KBM-7 (cell line): ENCODE results near the gene FRMD8.

Experiments used
- DNase-seq: peaks from one replicate; pipeline ENCODE4 v3.0.0-alpha.2; 2015
- in situ Hi-C: fragments of 300-500 bp; cut with MboI; formaldehyde crosslinking; loops from 2 replicates; pipeline ENCODE4 v1.14.3; 2020; ENCODE audit warnings: low sequenced_read_pairs, low pct_unique_long_range_greater_than_20kb, mixed read lengths

FRMD8 gene

GRCh38 chr11:65430406-65431217 is 44.2 kb downstream of the FRMD8 start:
- DNase-seq = no peak
- in situ Hi-C loops = no loop called here

DNA sequence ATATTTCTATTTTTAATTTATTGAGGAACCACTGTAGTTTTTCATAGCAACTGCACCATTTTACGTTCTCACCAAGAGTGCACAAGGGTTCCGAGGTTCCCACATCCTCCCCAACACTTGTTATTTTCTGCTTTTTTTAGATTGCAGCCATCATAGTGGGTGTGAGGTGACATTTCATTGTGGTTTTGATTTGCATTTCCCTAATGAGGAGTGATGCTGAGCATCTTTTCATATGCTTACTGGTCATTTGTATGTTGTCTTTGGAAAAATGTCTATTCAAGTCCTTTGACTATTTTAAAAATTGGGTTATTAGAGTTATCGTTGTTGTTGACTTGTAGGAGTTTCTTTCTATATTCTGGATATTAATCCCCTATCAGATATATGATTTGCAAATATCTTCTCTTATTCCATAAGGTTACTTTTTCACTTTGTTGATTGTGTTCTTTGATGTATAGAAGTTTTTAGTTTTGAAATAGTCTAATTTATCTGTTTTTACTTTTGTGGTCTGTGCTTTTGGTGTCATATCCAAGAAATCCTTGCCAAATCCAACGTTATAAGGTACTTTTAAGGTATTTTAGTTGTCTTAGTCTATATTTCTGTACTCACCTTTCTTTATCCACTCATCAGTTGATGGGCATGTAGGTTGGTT is 45.1 kb downstream of the FRMD8 start:
- in situ Hi-C loops = no loop called here

DNA sequence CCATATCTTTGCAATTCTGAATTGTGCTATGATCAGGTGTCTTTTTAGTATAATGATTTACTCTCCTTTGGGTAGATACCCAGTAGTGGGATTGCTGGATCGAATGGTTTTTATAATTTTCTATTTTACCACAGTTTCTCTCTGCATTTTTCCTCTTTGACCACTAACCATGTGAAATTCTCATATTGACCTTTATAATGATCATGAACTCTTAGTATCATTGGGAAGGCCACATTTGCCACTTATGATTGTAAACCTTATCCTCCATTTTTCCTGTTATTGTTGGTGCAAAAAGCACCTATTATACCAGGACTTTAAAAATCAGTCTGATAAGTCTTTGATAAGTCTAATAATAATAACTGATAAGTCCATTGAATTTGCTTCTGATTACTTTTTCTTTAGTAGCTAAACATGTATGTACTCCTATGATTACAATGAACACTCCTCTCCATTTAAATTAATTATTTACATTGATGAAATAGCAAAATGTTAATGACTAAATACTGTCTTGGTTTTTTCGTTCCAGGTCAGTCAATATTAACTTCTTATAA is 45.7 kb downstream of the FRMD8 start:
- in situ Hi-C loops = no loop called here
- peak; percentile 33 for DNase-seq

More for the DNA sequence above, 45.1 kb downstream of the FRMD8 start:
- DNase-seq = peak; percentile 53

- in situ Hi-C loops = no loop called here
- DNase-seq = peak; percentile 66
Observed at GRCh38 chr11:65432686-65433582, 46.5 kb downstream of the FRMD8 start.

GRCh38 chr11:65433657-65434056 is 47.2 kb downstream of the FRMD8 start:
- no peak for DNase-seq
- in situ Hi-C loops = no loop called here

- no peak for DNase-seq
- in situ Hi-C loops = no loop called here
Observed at GRCh38 chr11:65434057-65434666, 47.7 kb downstream of the FRMD8 start.

- no peak for DNase-seq
- in situ Hi-C loops = no loop called here
Observed at GRCh38 chr11:65434667-65435410, 48.4 kb downstream of the FRMD8 start.

DNA sequence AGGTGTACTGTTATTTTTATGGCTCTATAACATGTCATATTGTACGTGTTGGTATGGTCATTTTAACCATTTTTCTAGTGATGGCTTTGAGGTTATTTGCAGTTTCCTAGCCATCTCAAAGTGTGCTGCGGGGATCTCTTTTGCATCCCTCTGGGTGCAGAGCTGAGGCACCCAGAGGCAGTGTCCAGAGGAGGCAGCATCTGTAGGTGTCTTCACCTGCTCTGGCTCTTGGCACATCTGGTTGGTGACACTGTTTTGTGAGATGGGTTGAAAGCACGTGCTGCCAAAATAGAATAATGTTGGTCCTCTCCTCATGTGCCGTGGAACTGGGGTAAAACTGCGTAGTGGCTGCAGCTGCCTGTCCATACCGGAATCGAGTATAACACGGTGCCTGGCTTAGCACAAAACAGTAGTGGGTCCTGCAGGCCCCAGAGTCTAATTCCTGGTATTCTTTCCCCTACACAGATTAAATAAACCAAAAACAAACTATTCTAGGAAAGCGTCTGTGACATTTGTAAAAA is 49.0 kb downstream of the FRMD8 start:
- no peak for DNase-seq
- in situ Hi-C loops = no loop called here

DNA sequence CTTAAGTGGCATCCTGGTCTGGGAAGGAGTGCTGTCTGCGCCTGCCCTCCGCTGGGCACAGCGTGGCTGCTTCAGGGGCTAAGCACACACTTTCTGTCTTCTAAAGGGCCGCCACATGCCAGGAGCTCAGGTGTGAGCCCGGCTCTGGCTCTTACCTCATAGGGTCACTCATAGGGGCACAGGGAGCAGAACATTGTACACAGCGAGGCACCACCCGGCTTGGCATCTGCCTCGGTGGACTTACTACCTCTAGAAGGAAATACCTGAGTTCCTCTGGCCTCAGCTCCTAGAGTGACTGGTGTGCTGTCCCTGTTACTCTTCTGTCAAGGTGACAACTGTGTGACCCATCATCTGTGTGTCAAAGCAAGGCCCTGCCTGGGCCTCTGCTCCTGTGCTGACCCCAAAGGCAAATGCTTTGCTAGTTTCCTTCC is 49.6 kb downstream of the FRMD8 start:
- DNase-seq = peak; percentile 20

DNA sequence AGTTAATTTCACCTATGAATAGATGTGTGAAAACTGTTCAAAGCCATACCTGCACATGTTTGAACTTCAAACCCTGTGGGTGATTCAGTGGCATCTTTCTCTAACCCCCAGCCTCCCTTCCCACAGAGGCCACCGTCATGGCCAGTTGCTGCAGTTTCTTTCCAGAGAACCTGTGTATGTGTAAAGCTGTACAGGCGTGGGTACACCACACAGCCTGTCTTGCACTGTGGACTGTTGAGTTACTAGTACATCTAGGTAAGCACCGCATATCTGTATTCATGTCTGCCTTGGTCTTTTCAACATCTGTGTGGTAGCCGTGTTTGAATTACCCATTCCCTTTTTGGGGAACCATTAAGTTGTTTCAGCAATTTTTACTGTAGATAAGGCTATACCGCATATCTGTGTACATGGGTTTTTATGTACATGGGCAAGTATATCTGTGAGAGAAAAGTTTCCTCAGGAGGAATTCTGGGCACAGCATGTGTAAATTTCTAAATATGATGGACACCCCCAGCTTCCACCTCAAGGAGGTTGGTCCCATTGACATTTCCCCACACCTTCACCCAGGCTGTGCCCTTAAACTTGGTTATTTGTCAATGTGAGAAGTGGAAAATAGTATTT is 50.1 kb downstream of the FRMD8 start:
- in situ Hi-C loops = no loop called here
- peak; percentile 42 for DNase-seq

More for the DNA sequence above, 49.6 kb downstream of the FRMD8 start:
- in situ Hi-C loops = no loop called here

DNA sequence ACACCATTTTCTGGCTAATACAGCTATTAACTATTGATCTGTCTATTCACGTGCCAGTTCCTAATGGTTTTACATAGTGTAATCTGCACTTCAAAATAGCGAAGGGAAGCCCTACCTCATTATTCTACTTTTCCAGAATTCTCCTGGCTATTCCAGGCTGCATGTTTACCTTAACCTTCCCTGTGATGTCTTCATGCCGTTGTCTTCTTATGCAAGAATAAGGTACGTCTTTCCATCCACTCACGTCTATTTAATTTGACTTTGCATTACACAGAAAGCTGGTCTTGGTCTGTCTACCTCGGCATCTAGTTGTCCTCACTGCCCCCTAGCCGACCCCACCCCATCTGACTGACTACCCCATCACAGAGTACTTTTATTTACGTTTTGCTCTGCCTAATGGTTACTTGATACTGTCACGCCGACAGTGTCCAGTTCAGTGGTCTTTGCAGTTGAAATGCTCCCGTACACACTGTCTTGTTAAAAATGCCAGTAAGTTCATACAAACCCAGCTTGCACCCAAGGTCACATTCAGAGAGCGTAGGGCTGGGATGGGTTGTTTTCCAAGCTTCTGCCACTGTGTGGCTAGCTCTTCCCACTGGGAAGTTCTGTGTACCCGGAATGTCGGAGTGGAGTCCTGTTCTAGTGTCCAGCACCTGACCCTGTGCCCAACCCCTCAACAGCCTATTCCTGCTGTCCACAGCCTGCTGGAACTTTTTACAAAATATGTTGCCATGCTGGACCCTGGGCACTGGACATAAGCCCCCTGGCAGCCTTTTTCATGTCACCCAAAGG is 51.2 kb downstream of the FRMD8 start:
- DNase-seq = peak; percentile 25
- in situ Hi-C loops = no loop called here

DNA sequence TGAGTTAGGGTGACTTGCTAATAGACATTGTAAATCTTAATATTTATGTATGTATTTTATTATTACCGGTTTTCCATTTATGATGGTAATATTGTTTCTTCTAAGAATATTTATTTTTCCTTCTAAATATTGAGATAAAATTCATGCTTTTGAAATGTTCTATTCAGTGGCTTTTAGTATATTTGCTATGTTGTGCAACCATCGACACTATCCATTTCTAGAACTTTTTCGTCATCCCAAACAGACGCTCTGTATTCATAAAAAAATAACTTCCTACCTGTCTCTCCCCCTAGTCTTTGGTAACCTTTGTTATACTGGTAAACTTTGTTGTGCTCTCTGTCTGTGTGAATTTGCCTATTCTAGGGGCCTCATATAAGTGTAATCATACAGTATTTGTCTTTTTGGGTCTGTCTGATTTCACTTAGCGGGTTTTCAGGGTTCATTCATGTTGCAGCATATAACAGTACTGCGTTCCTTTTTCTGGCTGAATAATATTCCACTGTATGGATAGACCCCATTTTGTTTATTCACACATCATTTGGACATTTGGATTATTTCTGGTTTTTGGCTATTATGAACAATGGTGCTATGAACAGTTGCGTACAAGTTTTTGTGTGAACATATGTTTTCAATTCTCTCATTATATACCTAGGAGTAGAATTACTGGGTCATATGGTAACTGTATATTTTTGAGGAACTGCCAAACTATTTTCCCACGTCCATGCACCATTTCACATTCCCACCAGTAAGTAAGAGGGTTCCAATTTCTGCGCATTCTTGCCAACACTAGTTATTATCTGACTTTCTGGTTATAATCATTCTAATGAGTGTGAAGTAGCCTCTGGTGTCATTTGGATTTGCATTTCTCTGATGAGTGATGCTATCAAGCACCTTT is 52.1 kb downstream of the FRMD8 start:
- in situ Hi-C loops = no loop called here
- DNase-seq = peak; percentile 30

- peak; percentile 40 for DNase-seq
- in situ Hi-C loops = no loop called here
Observed at GRCh38 chr11:65439331-65440181, 53.1 kb downstream of the FRMD8 start.

DNA sequence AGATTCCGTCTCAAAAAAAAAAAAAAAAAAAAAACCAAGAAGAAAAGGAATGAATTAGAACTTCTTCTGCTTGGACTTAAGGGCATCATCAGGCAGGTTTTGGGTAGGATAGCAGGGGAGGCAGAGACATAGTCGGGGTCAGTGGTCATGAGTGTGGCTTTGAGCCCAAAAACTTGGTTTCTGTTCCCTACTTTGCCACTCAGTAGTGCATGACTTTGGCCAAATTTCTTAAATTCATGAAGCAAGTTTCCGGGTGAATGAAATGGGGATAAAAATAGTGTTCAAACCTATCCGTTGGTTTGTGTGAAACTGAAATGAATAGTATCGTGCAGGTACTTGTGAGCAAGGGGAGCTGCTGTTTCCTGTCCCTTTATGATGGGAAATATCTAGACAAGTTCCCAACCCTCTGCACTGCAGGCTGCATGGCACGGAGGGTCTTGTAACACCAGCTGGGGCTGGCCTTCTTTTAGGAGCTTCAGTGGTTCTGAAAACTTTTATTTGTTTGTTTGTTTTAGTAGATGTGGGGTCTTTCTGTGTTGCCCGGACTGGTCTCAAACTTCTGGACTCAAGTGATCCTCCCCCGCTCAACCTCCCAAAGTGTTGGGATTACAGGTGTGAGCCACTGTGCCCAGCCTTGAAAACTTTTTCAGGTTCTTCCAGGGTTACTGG is 54.5 kb downstream of the FRMD8 start:
- DNase-seq = peak; percentile 64

More for the DNA sequence above, 54.5 kb downstream of the FRMD8 start:
- in situ Hi-C loops = no loop called here
